CD1c-positive myeloid dendritic cell (primary cell): ENCODE results near the gene UPK3BL2.
"Not testable (repeated sequence)": the region's sequence is repeated elsewhere in the genome, so short reads cannot be mapped to it uniquely, and the experiment has no call there.

Source experiments
- DNase-seq: peaks from one replicate; pipeline ENCODE4 v3.0.0-alpha.2; 2016; ENCODE audit errors: extremely low spot score

The UPK3BL2 gene

GRCh38 chr7:102531583-102531982 is 11.9 kb downstream of the UPK3BL2 start:
- not testable (repeated sequence) for DNase-seq

DNA sequence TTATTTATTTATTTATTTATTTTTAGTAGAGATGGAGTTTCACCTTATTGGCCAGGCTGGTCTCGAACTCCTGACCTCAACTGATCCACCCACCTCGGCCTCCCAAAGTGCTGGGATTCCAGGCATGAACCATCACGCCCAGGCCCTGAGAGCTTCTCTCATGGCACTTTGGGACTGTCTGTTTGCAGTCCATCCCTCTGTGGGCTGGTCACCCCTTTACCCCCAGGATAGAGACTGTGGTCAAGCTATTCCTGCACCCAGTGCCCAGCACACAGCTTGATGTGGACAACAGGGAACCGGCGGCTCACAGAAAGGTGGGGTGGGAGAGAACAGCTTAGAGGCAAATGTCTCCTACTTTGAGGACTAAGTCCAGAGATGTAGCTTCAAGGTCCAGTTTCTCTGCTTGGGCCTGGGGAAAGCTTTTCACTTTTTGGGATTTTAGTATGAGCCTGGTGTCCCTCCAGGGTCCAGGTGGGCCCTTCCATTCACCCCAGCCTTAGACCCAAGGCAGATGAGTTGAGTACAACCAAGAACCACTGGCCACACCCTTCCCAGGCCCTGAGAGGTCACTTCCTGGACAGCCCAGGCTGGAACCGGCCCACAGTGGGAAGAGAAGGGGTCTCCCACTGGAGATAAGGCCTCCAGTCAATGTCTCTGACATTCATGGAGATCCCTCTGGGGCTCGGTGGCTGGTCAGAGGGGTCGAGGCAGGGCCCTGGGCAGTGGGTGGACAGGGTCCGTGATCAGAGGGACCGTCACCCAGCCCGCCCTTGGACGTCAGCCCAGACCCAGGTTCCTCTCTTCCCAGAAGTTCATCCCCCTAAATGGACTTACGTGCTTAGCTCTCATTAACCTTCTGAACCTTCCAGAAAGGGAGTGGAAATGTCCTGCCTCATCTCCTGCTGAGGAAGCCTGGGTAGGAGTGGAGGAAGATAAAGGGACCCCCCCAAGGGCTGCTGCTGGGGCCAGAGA is 15.4 kb downstream of the UPK3BL2 start:
- not testable (repeated sequence) for DNase-seq

GRCh38 chr7:102527182-102527581 is 16.3 kb downstream of the UPK3BL2 start:
- not testable (repeated sequence) for DNase-seq

- DNase-seq: not testable (repeated sequence)
Measured at GRCh38 chr7:102524803-102525202, 18.7 kb downstream of the UPK3BL2 start.

DNA sequence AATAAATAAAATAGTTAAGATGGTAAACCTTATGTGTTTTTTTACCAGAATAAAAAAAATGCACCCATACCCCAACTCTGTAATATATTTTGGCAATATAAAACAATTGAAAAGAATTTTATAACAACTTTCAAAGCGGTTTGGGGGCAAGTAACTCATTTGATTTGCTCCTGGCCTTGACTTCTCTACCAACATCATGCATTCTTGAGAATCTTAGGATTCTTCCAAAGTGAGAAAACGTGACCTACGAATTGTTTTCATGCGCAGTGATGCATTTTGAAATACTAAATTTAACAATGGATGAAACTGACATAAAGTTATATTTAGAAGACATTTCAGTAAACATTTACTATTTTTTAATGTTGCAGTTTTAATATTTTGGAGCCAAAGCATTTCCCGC is 22.7 kb downstream of the UPK3BL2 start:
- not testable (repeated sequence) for DNase-seq

DNA sequence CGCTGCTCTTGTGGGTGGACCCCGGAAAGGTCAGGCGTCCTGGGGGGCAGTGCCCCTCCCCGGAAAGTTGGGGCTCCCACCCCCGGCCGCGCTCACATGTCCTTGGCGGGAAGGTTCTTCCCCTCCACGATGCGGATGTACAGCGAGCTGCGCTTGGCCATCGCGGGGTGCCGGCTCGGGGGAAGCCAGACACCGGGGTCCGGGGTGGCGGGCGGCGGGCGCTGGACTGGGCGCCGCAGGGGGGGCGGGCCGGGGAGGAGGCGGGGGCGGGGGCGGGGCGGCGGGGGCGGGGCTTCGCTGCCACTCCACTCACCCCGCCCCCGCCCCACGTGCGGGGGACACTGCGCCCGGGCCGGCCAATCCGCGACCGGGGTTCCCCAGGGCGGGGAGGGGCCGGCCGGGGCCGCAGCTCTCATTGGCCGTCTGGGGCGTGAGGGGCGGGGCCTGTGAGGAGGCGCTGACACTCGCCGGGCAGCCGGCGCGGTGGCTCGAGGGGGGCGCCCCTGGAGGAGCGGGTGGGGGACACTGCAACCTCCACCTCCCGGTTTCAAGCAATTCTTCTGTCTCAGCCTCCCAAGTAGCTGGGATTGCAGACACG is 25.8 kb downstream of the UPK3BL2 start, which contains the start of gene RASA4B:
Gene RASA4B (minus strand): TSS at position 228 of the 598 bp plus-strand sequence. CDS start 67 bp downstream, at position 161.
- DNase-seq: peak; percentile 1

- not testable (repeated sequence) for DNase-seq
Measured at GRCh38 chr7:102516951-102517350, 26.5 kb downstream of the UPK3BL2 start.

DNA sequence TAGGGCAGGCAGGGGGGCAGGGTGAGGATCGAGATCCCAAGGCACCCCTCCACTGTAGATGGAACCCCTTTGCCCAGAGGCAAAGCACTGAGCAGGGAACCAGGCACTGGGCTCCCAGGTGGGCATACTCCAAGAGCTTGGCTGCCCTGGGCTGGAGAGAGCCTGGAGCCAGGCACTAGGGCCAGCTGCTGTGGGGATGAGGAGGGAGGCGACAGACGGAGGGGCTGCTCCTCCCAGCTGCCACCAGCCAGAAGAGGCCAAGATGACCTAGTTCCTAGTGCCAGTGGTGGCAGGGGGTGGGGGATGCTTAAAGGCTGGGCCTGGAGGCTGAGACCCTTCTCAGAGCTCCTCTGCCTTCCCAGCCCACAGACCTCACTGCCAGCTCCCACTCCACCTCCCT is 27.6 kb downstream of the UPK3BL2 start:
- not testable (repeated sequence) for DNase-seq

- not testable (repeated sequence) for DNase-seq
Measured at GRCh38 chr7:102514881-102515721, 28.4 kb downstream of the UPK3BL2 start.

GRCh38 chr7:102512642-102513221 is 30.8 kb downstream of the UPK3BL2 start:
- DNase-seq: peak; percentile 19

- DNase-seq: not testable (repeated sequence)
Measured at GRCh38 chr7:102511860-102512522, 31.5 kb downstream of the UPK3BL2 start.

DNA sequence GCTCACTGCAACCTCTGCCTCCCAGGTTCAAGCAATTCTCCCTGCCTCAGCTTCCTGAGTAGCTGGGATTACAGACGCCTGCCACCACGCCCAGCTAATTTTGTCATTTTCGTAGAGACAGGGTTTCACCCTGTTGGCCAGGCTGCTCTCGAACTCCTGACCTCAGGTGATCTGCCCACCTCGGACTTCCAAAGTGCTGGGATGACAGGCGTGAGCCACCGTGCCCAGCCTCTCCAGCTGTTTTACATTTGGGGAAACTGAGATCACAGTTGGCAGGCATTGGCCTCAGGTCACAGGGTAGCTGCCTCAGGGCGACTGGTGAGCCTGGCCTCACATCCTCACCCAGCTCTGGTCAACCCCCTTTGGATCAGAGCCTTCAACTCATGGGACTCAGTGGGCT is 32.9 kb downstream of the UPK3BL2 start:
- DNase-seq: not testable (repeated sequence)

- DNase-seq: not testable (repeated sequence)
Measured at GRCh38 chr7:102507410-102508088, 35.9 kb downstream of the UPK3BL2 start.

DNA sequence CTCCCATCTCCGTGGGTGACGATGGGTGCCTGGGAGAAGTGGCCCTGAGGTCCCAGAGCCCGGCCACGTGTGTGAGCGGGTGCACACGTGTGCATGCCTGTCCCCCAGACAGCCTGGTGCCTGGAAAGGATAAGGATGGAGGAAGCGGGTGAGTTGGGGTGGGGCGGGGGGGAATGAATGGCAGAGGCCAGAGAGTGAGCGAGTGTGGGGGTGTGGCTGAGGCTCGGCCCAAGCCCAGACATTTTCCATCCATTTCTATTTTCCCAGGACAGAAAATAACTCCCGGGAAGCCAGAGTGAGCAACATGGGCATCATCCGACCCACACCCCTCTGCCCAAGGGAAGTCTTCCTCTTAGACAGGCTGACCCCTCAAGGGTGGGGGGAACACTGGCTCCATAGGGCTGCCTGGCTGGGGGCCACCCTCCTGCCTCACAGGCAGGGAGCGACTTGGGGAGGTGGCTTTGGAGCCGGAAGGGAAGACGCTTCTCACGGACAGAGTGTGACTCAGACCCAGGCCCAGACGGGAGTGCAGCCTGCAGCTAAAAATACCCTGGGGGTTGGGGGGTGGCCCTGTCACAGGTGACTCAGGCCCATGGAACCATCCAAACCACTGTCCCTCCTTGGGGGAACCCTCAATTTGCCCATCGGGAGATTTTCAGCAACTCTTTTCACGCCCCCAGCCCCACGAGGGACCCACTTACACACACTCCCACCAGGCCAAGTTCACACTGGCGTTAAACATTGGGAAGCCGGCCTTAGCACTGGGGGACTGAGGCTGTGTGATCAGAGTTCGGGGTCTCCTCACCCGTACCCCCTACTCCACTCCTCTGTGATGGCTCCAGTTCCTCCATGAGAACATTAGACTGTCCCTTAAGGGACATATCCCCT is 38.0 kb downstream of the UPK3BL2 start:
- DNase-seq: not testable (repeated sequence)

- not testable (repeated sequence) for DNase-seq
Measured at GRCh38 chr7:102503141-102503540, 40.4 kb downstream of the UPK3BL2 start.

GRCh38 chr7:102498321-102498720 is 45.2 kb downstream of the UPK3BL2 start:
- not testable (repeated sequence) for DNase-seq

DNA sequence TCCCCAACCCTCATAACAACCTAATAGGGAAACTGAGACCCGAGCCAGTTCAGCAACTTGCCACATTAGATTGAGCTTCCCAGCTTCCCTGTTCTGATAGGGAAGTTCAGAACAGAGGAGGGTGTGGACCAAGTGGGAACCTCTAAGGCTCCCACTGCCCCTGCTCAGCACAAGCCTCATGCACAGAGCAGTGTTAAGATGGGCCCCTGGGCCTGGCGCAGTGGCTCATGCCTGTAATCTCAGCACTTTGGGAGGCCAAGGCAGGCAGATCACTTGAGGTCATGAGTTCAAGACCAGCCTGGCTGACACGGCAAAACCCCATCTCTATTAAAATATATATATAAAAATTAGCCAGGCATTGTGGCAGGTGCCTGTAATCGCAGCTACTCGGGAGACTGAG is 46.2 kb downstream of the UPK3BL2 start:
- not testable (repeated sequence) for DNase-seq

- not testable (repeated sequence) for DNase-seq
Measured at GRCh38 chr7:102496861-102497260, 46.6 kb downstream of the UPK3BL2 start.
